22Rv1 (cell line): ENCODE measurements around the gene RAP1A.
"Not testable (repeated sequence)": the region's sequence is repeated elsewhere in the genome, so short reads cannot be mapped to it uniquely, and the experiment has no call there.

Source experiments
- H3K27ac ChIP-seq: fragments of 450-650 bp; 2 replicates; pipeline ENCODE4 v1.5.1; 2017
- CTCF ChIP-seq: fragments of 450-650 bp; IDR thresholded peaks from 2 replicates; pipeline ENCODE4 v1.5.1; 2017; ENCODE audit warnings: mild to moderate bottlenecking
- ZFX ChIP-seq: fragments of 450-650 bp; IDR thresholded peaks from 2 replicates; pipeline ENCODE4 v1.6.1; 2017; ENCODE audit warnings: antibody characterized with exemption, borderline replicate concordance

RAP1A gene

DNA sequence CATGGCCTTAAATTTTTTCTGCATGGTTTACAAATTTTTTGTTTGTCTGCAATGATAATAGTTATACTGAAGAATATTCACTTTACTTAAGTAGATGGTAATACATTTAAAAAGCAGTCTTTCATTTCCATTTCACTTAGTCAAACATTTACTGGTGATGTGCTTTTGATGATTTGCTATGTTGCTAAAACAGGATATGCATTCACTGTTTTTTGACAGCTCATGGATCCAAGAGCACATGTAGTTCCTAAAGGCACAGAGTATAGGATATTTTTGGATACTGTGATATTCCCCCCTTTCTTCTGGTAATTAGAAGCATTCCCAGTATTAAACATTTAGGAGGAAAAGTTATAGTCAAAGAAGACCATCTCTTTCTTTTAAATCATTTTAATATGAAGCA is 45.9 kb downstream of the RAP1A start:
- no peak overlapping the region for H3K27ac ChIP-seq
- TF ChIP-seq CTCF (no peak), ZFX (no peak)

DNA sequence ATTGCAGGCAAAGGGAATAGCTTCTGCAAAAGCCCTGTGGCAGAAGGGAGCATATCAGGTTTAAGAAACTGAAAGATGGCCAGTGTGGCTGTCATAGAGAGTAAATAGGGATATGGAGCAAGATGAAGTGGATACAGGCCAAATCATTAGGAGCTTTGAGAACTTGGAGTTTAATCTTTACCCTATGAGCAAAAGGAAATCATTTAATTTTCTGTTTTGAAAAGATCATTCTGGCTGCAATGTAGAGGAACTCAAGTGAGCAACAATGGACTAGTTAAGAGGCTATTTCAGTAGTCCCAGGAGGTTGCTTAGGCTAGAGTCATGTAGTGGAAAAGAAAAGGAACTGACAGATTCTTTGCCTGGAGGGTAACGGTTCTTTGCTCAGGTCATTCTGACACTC is 47.2 kb downstream of the RAP1A start:
- no peak overlapping the region for H3K27ac ChIP-seq
- no peak for TF ChIP-seq CTCF
- TF ChIP-seq ZFX = no peak

DNA sequence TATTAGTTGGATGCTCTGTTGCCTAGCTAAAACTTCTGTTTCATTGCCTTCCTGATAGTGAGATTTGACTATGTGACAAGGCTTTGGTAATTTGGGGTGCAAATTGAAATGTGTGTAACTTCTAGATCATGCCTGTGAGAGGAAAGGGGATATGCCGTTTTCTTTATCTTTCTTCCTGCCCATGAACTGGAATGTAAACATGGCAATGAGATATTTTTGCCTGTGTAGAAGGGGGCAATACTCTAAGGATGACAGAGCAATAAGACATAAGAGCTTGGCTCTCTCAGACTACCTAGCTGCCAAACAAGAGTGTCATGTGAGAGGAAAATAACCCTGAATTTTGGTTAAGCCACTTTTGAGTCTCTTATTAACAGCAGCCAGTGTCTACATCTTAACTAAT is 49.7 kb downstream of the RAP1A start:
- H3K27ac ChIP-seq = no peak overlapping the region
- TF ChIP-seq ZFX (no peak), CTCF (no peak)

DNA sequence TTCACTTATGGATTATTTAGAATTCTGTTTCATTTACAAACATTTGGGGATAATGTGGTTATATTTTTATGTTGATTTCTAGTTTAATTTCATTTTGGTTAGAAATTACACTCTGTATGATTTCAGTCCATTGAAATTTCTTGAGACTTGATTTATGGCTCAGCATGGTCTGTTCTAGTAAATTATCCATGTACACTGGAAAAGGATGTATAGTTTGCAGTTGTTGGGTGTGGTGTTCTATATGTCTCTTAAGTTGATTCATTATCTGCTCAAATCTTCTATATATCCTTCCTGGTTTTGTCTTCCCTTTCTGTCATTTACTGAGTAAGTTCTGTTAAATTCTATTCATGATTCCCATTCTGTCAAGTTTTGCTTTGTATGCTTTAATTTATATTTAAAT is 52.3 kb downstream of the RAP1A start:
- TF ChIP-seq CTCF (no peak), ZFX (no peak)
- no peak overlapping the region for H3K27ac ChIP-seq

DNA sequence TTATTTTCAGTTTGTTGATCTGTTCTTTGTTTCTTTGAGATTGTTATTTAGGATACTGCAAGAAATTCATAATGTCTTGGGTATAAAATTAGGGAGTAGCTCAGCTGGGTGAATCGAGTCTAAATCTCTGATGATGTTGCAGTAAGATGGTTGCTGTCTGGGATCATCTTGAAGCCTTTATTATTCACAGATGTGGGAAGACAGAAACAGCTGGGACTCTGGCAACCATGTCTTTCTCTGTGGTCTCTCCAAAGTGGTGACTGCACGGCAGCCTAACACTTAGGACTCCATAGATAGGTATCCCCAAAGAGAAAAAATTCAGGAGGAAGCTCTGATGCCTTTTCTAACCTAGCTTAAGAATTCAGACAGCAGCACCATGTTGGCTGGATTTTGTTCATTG is 52.7 kb downstream of the RAP1A start:
- H3K27ac ChIP-seq = no peak overlapping the region
- TF ChIP-seq ZFX (no peak), CTCF (no peak)

DNA sequence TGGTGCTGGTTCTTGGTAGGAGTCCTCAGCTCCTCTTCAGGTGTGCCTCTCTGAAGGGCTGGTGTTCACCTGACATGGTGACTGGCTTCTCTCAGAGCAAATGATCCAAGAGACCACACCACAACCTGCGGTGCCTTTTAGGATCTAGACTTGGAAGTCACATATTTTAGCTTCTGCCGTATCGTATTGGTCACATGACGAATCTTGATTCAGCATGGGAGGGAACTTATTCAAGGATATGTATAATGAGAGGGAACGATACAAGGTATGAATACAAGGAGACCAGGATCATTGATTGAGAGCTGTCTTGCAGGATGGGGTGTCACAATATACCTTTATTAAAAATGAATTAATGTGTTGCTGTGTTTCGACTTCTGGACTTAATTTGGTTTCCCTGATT is 58.0 kb downstream of the RAP1A start:
- no peak overlapping the region for H3K27ac ChIP-seq
- TF ChIP-seq ZFX = no peak
- TF ChIP-seq CTCF = no peak

GRCh38 chr1:111679541-111679940 is 60.0 kb downstream of the RAP1A start:
- no peak for TF ChIP-seq CTCF
- no peak for TF ChIP-seq ZFX
- no peak overlapping the region for H3K27ac ChIP-seq

DNA sequence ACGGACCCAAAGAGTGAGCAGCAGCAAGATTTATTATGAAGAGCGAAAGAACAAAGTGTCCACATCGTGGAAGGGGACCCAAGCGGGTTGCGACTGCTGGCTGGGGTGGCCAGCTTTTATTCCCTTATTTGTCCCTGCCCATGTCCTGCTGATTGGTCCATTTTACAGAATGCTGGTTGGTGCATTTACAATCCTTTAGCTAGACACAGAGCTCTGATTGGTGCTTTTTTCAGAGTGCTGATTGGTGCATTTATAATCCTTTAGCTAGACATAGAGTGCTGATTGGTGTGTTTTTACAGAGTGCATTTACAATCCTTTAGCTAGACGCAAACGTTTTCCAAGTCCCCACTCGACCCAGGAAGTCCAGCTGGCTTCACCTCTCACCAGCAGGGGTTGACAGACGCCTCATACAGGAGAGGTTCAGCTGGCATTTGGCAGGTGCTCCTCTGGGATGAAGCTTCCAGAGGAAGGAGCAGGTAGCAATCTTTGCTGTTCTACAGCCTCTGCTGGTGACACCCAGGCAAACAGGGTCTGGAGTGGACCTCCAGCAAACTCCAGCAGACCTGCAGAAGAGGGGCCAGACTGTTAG is 60.7 kb downstream of the RAP1A start:
- not testable (repeated sequence) for H3K27ac ChIP-seq

- H3K27ac ChIP-seq = not testable (repeated sequence)
Observed at GRCh38 chr1:111685293-111686153, 65.9 kb downstream of the RAP1A start.
